HG02759 (cell line): ENCODE measurements around the gene TNIP2.
"Not testable (repeated sequence)": the region's sequence is repeated elsewhere in the genome, so short reads cannot be mapped to it uniquely, and the experiment has no call there.

Source experiments
- ATAC-seq: cut with Tn5 transposase; IDR thresholded peaks from one replicate; pipeline ENCODE4 v1.9.1; 2021; ENCODE audit warnings: mild to moderate bottlenecking, moderate library complexity; ENCODE audit not compliant: unreplicated experiment

Gene TNIP2

GRCh38 chr4:2771264-2771663 is 15.1 kb upstream of the TNIP2 start:
- no peak for ATAC-seq

GRCh38 chr4:2768921-2769336 is 12.8 kb upstream of the TNIP2 start:
- no peak for ATAC-seq

GRCh38 chr4:2768124-2768523 is 12.0 kb upstream of the TNIP2 start:
- ATAC-seq = no peak

- no peak for ATAC-seq
These were observed 11.6 kb upstream of the TNIP2 start for GRCh38 chr4:2767705-2768074.

GRCh38 chr4:2767046-2767704 is 11.0 kb upstream of the TNIP2 start:
- ATAC-seq = no peak

GRCh38 chr4:2765832-2766526 is 9.8 kb upstream of the TNIP2 start:
- no peak for ATAC-seq

GRCh38 chr4:2763511-2763967 is 7.4 kb upstream of the TNIP2 start:
- ATAC-seq = no peak

GRCh38 chr4:2762486-2763370 is 6.6 kb upstream of the TNIP2 start:
- not testable (repeated sequence) for ATAC-seq

GRCh38 chr4:2762048-2762447 is 5.9 kb upstream of the TNIP2 start:
- ATAC-seq = no peak

GRCh38 chr4:2761035-2761923 is 5.1 kb upstream of the TNIP2 start:
- no peak for ATAC-seq

- ATAC-seq = no peak
These were observed 1.3 kb upstream of the TNIP2 start for GRCh38 chr4:2757426-2757825.

GRCh38 chr4:2756691-2757350 is 685 bp upstream of the TNIP2 start:
- ATAC-seq = no peak

- ATAC-seq = no peak
These were observed 1.0 kb downstream of the TNIP2 start for GRCh38 chr4:2754848-2755819.

GRCh38 chr4:2753436-2753835 is 2.7 kb downstream of the TNIP2 start:
- ATAC-seq = no peak

- ATAC-seq = no peak
These were observed 5.2 kb downstream of the TNIP2 start for GRCh38 chr4:2750719-2751605.

- no peak for ATAC-seq
These were observed 9.0 kb downstream of the TNIP2 start for GRCh38 chr4:2746891-2747695.
